Liver (tissue), 9 donors: ENCODE data around the gene PARP3. TPM values are rescaled to one million over a fixed set of nuclear protein-coding genes. Genes with fewer than 3 reads are reported as not detected.

Experiments
- DNase-seq: peaks from one replicate; pipeline ENCODE4 v3.0.0-alpha.2; 2017; ENCODE audit warnings: low spot score
- H3K27ac ChIP-seq, 2 donors: one replicate each; pipeline ENCODE4 v1.7.0; 2013; ENCODE audit warnings: inconsistent platforms in 2 of 2, low read length in 2 of 2, control low read depth in 1 of 2, low read depth in 1 of 2, mild to moderate bottlenecking in 1 of 2
- H3K27me3 ChIP-seq, 4 donors: one replicate each; pipeline versions ENCODE4 v1.6.1 to v1.7.0; 2013; ENCODE audit warnings: low read length in 3 of 4, inconsistent platforms in 1 of 4, mild to moderate bottlenecking in 1 of 4, moderate library complexity in 1 of 4; ENCODE audit not compliant: control insufficient read depth in 4 of 4, insufficient read depth in 4 of 4
- H3K36me3 ChIP-seq, 4 donors: one replicate each; pipeline versions ENCODE4 v1.6.1 to v1.7.0; 2013; ENCODE audit warnings: low read length in 3 of 4, mild to moderate bottlenecking in 3 of 4, low read depth in 1 of 4, moderate library complexity in 1 of 4; ENCODE audit not compliant: control insufficient read depth in 4 of 4, insufficient read depth in 3 of 4
- H3K4me1 ChIP-seq, 4 donors: one replicate each; pipeline versions ENCODE4 v1.6.1 to v1.7.0; 2013; ENCODE audit warnings: low read length in 3 of 4, mild to moderate bottlenecking in 3 of 4, moderate library complexity in 1 of 4; ENCODE audit not compliant: control insufficient read depth in 4 of 4, insufficient read depth in 4 of 4
- H3K4me3 ChIP-seq, 3 donors: one replicate each; pipeline versions ENCODE4 v1.6.1 to v1.7.0; 2013; ENCODE audit warnings: low read length in 3 of 3, control low read depth in 1 of 3, low read depth in 1 of 3, mild to moderate bottlenecking in 1 of 3
- H3K9ac ChIP-seq, 2 donors: one replicate each; pipeline ENCODE4 v1.7.0; 2013; ENCODE audit warnings: low read length in 2 of 2, mild to moderate bottlenecking in 2 of 2, moderate library complexity in 2 of 2, control low read depth in 1 of 2, low read depth in 1 of 2
- H3K9me3 ChIP-seq, 4 donors: one replicate each; pipeline versions ENCODE4 v1.6.1 to v1.7.0; 2013; ENCODE audit warnings: low read length in 3 of 4; ENCODE audit not compliant: control insufficient read depth in 4 of 4
- ATF3 ChIP-seq: IDR thresholded peaks from 2 replicates; pipeline ENCODE4 v1.6.1; 2016; ENCODE audit warnings: antibody characterized with exemption
- EGR1 ChIP-seq, 2 donors: IDR thresholded peaks; 2 replicates each; pipeline ENCODE4 v1.6.1; 2016 to 2018; ENCODE audit warnings: antibody characterized with exemption in 2 of 2, low read depth in 2 of 2
- FOXA1 ChIP-seq: IDR thresholded peaks from 2 replicates; pipeline ENCODE4 v1.6.1; 2016; ENCODE audit warnings: antibody characterized with exemption
- GABPA ChIP-seq, 2 donors: IDR thresholded peaks in 1 of 2; conservative IDR thresholded peaks in 1 of 2; 2 replicates each; pipeline ENCODE4 v1.6.1; 2016; ENCODE audit warnings: antibody characterized with exemption in 2 of 2, mild to moderate bottlenecking in 1 of 2, moderate library complexity in 1 of 2
- HNF4A ChIP-seq, 2 donors: conservative IDR thresholded peaks; 2 replicates each; pipeline ENCODE4 v1.6.1; 2016; ENCODE audit warnings: antibody characterized with exemption in 2 of 2, mild to moderate bottlenecking in 2 of 2
- HNF4G ChIP-seq: IDR thresholded peaks from 2 replicates; pipeline ENCODE4 v1.6.1; 2016; ENCODE audit warnings: antibody characterized with exemption
- MAX ChIP-seq: IDR thresholded peaks from 2 replicates; pipeline ENCODE4 v1.6.1; 2016; ENCODE audit warnings: antibody characterized with exemption
- REST ChIP-seq: IDR thresholded peaks from 2 replicates; pipeline ENCODE4 v1.6.1; 2016; ENCODE audit warnings: antibody characterized with exemption, mild to moderate bottlenecking
- RXRA ChIP-seq, 2 donors: IDR thresholded peaks; 2 replicates each; pipeline ENCODE4 v1.6.1; 2017 to 2018; ENCODE audit warnings: antibody characterized with exemption in 2 of 2, mild to moderate bottlenecking in 1 of 2
- SP1 ChIP-seq: IDR thresholded peaks from 2 replicates; pipeline ENCODE4 v1.6.1; 2018; ENCODE audit warnings: antibody characterized with exemption, mild to moderate bottlenecking
- TAF1 ChIP-seq: conservative IDR thresholded peaks from 2 replicates; pipeline ENCODE4 v1.6.1; 2016; ENCODE audit warnings: antibody characterized with exemption, mild to moderate bottlenecking
- WGBS: extraction: QIAGEN DNeasy Blood & Tissue Kit; methylation state at CpG from one replicate; pipeline ENCODE4 v1.1.7; 2013; 5-methylcytosine and 5-hydroxymethylcytosine counted together
- polyA plus RNA-seq, 2 donors: library from polyadenylated mRNA; stranded (reverse) in 1 of 2; unstranded in 1 of 2; fragments of 200-250 nt in 1 of 2; fragments of >200 nt in 1 of 2; fragmentation: Nextera tagmentation in 1 of 2; extraction: Ambion mirVana in 1 of 2; gene quantifications; one replicate each; pipeline versions ENCODE4 v1.2.1 to v1.2.3, GENCODE V29; 2013 to 2015
- total RNA-seq, 2 donors: library from RNA; depleted of rRNA; stranded (reverse); fragments of >200 nt; gene quantifications; one replicate each; pipeline ENCODE4 v1.2.3, GENCODE V29; 2014
- donor health status: healthy.
- donor health status: healthy.
- donor health status: healthy.
- donor health status: healthy.
- donor health status: healthy.

The PARP3 gene
- total and polyA plus RNA-seq, 4 donors, result 1.5 to 21.4 (median 12.7) TPM

- Histone ChIP-seq H3K4me3 (peak overlapping the region; percentile 60 to 79 (median 64)), H3K36me3 (no peaks in the 10 kb centered on the region), H3K9me3 (no peaks in the 10 kb centered on the region), H3K4me1 (peaks cover 13 to 54% (median 44%) of the 10 kb centered on the region in 4 donors), H3K27me3 (no peaks in the 10 kb centered on the region), H3K9ac (peak overlapping the region; percentile 92 to 95), H3K27ac (peak overlapping the region; percentile 94 to 97)
- DNase-seq, result peak; percentile 54
- peak; percentile 10 for TF ChIP-seq REST
- no peak for TF ChIP-seq EGR1 (IDR thresholded peaks at IDR 0.05; ENCODE audit: low read depth in 2 of 2)
- TF ChIP-seq HNF4A (conservative IDR thresholded peaks at IDR 0.05), result peak in 1 of 2 donors; percentile 10
- TF ChIP-seq MAX, result peak; percentile 23
- TF ChIP-seq SP1, result peak; percentile 46
- TF ChIP-seq RXRA (IDR thresholded peaks at IDR 0.05), result peak in 1 of 2 donors; percentile 4
- no peak for TF ChIP-seq TAF1
- 7% methylated on average over 30 of the region's 30 CpGs for WGBS
Observed at GRCh38 chr3:51974277-51974962, 32.3 kb downstream of the PARP3 start.

- Histone ChIP-seq H3K9ac (peak within 1 kb of the TSS; percentile 92 to 95), H3K36me3 (no peaks in the 10 kb centered on the region), H3K4me3 (peak within 1 kb of the TSS; percentile 64 to 79 (median 76)), H3K27ac (peak within 1 kb of the TSS; percentile 94 to 97), H3K9me3 (no peaks in the 10 kb centered on the region), H3K27me3 (no peaks in the 10 kb centered on the region), H3K4me1 (peaks cover 11 to 49% (median 37%) of the 10 kb centered on the region in 4 donors)
- WGBS, result under 1% methylated on average over 63 of the region's 63 CpGs
- TF ChIP-seq MAX (no peak), GABPA (IDR thresholded peaks at IDR 0.05 in 1 of 2, conservative IDR thresholded peaks at IDR 0.05 in 1 of 2) (peak in 1 of 2 donors; percentile 37), HNF4G (peak; percentile 86), SP1 (peak; percentile 63), HNF4A (conservative IDR thresholded peaks at IDR 0.05) (peak; percentile 92 to 93), RXRA (IDR thresholded peaks at IDR 0.05) (peak in 1 of 2 donors; percentile 31), EGR1 (IDR thresholded peaks at IDR 0.05; ENCODE audit: low read depth in 2 of 2) (peak in 1 of 2 donors; percentile 17), FOXA1 (no peak), REST (peak; percentile 18), ATF3 (no peak)
- DNase-seq, result peak; percentile 71
Observed at GRCh38 chr3:51974963-51975851, 33.0 kb downstream of the PARP3 start, which contains the start of gene ABHD14A. Gene ABHD14A (plus strand): TSS chr3:51975064. CDS start chr3:51975136, 72 bp downstream.
